Smooth muscle cell (in vitro differentiated cells): ENCODE results near the gene NLRC5. TPM values are rescaled to one million over a fixed set of nuclear protein-coding genes. Genes with fewer than 3 reads are reported as not detected.

Source experiments
- DNase-seq: peaks from one replicate; lab custom pipeline; 2025; ENCODE audit not compliant: unreplicated experiment; lab: John Stamatoyannopoulos, UW
- H2AFZ ChIP-seq: fragments of 200-600 bp; sonication (generic); 2 replicates; pipeline ENCODE4 v1.6.0; 2016; ENCODE audit warnings: antibody characterized with exemption, low read depth, mild to moderate bottlenecking
- H3F3A ChIP-seq: fragments of 200-600 bp; sonication (generic); 2 replicates; pipeline ENCODE4 v1.6.0; 2017; ENCODE audit warnings: antibody characterized with exemption, low read depth
- H3K27ac ChIP-seq: fragments of 200-600 bp; sonication (generic); 2 replicates; pipeline ENCODE4 v1.5.1; 2016; ENCODE audit warnings: low read depth, mild to moderate bottlenecking
- H3K27me3 ChIP-seq: fragments of 200-600 bp; sonication (generic); 2 replicates; pipeline ENCODE4 v1.6.1; 2016; ENCODE audit warnings: low read depth, mild to moderate bottlenecking
- H3K36me3 ChIP-seq: fragments of 200-600 bp; sonication (generic); 2 replicates; pipeline ENCODE4 v1.5.1; 2016; ENCODE audit warnings: low read depth
- H3K4me1 ChIP-seq: fragments of 200-600 bp; sonication (generic); 2 replicates; pipeline ENCODE4 v1.5.1; 2016; ENCODE audit warnings: low read depth
- H3K4me2 ChIP-seq: fragments of 200-600 bp; sonication (generic); 2 replicates; pipeline ENCODE4 v1.6.0; 2016; ENCODE audit warnings: mild to moderate bottlenecking
- H3K4me3 ChIP-seq: fragments of 200-600 bp; sonication (generic); 2 replicates; pipeline ENCODE4 v1.5.1; 2016; ENCODE audit warnings: mild to moderate bottlenecking
- H3K79me2 ChIP-seq: fragments of 200-600 bp; sonication (generic); 2 replicates; pipeline ENCODE4 v1.6.0; 2016; ENCODE audit warnings: low read depth, mild to moderate bottlenecking
- H3K9ac ChIP-seq: fragments of 200-600 bp; sonication (generic); 2 replicates; pipeline ENCODE4 v1.6.0; 2016; ENCODE audit warnings: low read depth
- H3K9me3 ChIP-seq: fragments of 200-600 bp; sonication (generic); replicated peaks from 2 replicates; pipeline ENCODE4 v1.5.1; 2016; ENCODE audit warnings: low read depth
- H4K20me1 ChIP-seq: fragments of 200-600 bp; sonication (generic); 2 replicates; pipeline ENCODE4 v1.6.0; 2016; ENCODE audit warnings: low read depth
- WGBS: methylation state at CpG from one replicate; pipeline ENCODE4 v1.1.7; 2016; ENCODE audit warnings: low lambda C conversion rate; 5-methylcytosine and 5-hydroxymethylcytosine counted together
- polyA plus RNA-seq: library from polyadenylated mRNA; unstranded; fragments of >200 nt; fragmentation: Nextera tagmentation; extraction: Ambion mirVana; gene quantifications from 2 replicates; pipeline ENCODE4 v1.2.1, GENCODE V29; 2016
- total RNA-seq: library from RNA; depleted of rRNA; stranded (reverse); fragments of >200 nt; gene quantifications from 2 replicates; pipeline ENCODE4 v1.2.3, GENCODE V29; 2014
- TF ChIP-seq, protein P1 (sequence below): fragments of 200-600 bp; sonication (generic); IDR thresholded peaks from 2 replicates; pipeline ENCODE4 v1.5.1; 2017; ENCODE audit warnings: borderline replicate concordance, mild to moderate bottlenecking, antibody characterized with exemption; ENCODE audit not compliant: insufficient read depth, poor library complexity, severe bottlenecking

The NLRC5 gene
- total and polyA plus RNA-seq, 2 experiments from 2014 or later = 4.2 to 21.4 TPM

GRCh38 chr16:56964243-56965148 is 24.9 kb upstream of the NLRC5 start:
- no peaks in the 10 kb centered on the region for H3K4me1 ChIP-seq
- no peak overlapping the region for H2AFZ ChIP-seq
- H3K4me3 ChIP-seq = no peak overlapping the region
- no peaks in the 10 kb centered on the region for H3K36me3 ChIP-seq
- WGBS = 46% methylated on average over 30 of the region's 30 CpGs
- no peak overlapping the region for H3K4me2 ChIP-seq
- no peak for DNase-seq
- H4K20me1 ChIP-seq = no peaks in the 10 kb centered on the region
- no peaks in the 10 kb centered on the region for H3K9me3 ChIP-seq
- TF ChIP-seq, protein P1, sequence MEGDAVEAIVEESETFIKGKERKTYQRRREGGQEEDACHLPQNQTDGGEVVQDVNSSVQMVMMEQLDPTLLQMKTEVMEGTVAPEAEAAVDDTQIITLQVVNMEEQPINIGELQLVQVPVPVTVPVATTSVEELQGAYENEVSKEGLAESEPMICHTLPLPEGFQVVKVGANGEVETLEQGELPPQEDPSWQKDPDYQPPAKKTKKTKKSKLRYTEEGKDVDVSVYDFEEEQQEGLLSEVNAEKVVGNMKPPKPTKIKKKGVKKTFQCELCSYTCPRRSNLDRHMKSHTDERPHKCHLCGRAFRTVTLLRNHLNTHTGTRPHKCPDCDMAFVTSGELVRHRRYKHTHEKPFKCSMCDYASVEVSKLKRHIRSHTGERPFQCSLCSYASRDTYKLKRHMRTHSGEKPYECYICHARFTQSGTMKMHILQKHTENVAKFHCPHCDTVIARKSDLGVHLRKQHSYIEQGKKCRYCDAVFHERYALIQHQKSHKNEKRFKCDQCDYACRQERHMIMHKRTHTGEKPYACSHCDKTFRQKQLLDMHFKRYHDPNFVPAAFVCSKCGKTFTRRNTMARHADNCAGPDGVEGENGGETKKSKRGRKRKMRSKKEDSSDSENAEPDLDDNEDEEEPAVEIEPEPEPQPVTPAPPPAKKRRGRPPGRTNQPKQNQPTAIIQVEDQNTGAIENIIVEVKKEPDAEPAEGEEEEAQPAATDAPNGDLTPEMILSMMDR = peak; percentile 52
- no peaks in the 10 kb centered on the region for H3K27me3 ChIP-seq
- H3F3A ChIP-seq = peaks cover 10% of the 10 kb centered on the region
- no peak overlapping the region for H3K9ac ChIP-seq
- H3K27ac ChIP-seq = peak overlapping the region; percentile 65
- H3K79me2 ChIP-seq = no peaks in the 10 kb centered on the region

GRCh38 chr16:56965149-56966092 is 23.9 kb upstream of the NLRC5 start:
- Histone ChIP-seq H3K9ac (no peak overlapping the region), H3K4me1 (no peaks in the 10 kb centered on the region), H3K4me2 (no peak overlapping the region), H4K20me1 (no peaks in the 10 kb centered on the region), H3K27ac (peak overlapping the region; percentile 65), H3K36me3 (no peaks in the 10 kb centered on the region), H3K4me3 (no peak overlapping the region), H3K79me2 (no peaks in the 10 kb centered on the region), H3F3A (peaks cover 10% of the 10 kb centered on the region), H3K27me3 (no peaks in the 10 kb centered on the region), H3K9me3 (no peaks in the 10 kb centered on the region), H2AFZ (peak overlapping the region; percentile 75)
- TF ChIP-seq, protein P1 = no peak
- 56% methylated on average over 12 of the region's 12 CpGs for WGBS
- DNase-seq = no peak

GRCh38 chr16:56966093-56966475 is 23.3 kb upstream of the NLRC5 start:
- H3K27ac ChIP-seq = peak overlapping the region; percentile 65
- H3K9ac ChIP-seq = no peak overlapping the region
- no peaks in the 10 kb centered on the region for H3K9me3 ChIP-seq
- peaks cover 10% of the 10 kb centered on the region for H3F3A ChIP-seq
- 66% methylated on average over 3 of the region's 3 CpGs for WGBS
- no peaks in the 10 kb centered on the region for H3K4me1 ChIP-seq
- no peak overlapping the region for H3K4me2 ChIP-seq
- H3K27me3 ChIP-seq = no peaks in the 10 kb centered on the region
- no peaks in the 10 kb centered on the region for H3K79me2 ChIP-seq
- TF ChIP-seq, protein P1 = no peak
- H4K20me1 ChIP-seq = no peaks in the 10 kb centered on the region
- H3K36me3 ChIP-seq = no peaks in the 10 kb centered on the region
- DNase-seq = no peak
- peak overlapping the region; percentile 75 for H2AFZ ChIP-seq
- no peak overlapping the region for H3K4me3 ChIP-seq
